C4-2B (cell line): ENCODE results near the gene OR6C74.

ENCODE experiments used
- H3K27ac ChIP-seq: fragments of 450-650 bp; 2 replicates; pipeline ENCODE4 v1.5.1; 2017
- CTCF ChIP-seq: fragments of 450-650 bp; conservative IDR thresholded peaks from 2 replicates; pipeline ENCODE4 v1.5.1; 2017; ENCODE audit warnings: mild to moderate bottlenecking
- ZFX ChIP-seq: fragments of 450-650 bp; IDR thresholded peaks from 2 replicates; pipeline ENCODE4 v1.6.1; 2017

OR6C74 gene

GRCh38 chr12:55244309-55244708, at the start of gene OR6C74:
Gene OR6C74 (plus strand): TSS chr12:55244609. CDS start chr12:55247288, 2,679 bp downstream.
- no peak within 1 kb of the TSS for H3K27ac ChIP-seq
- TF ChIP-seq CTCF (no peak), ZFX (no peak)

GRCh38 chr12:55220725-55221124, 23.7 kb upstream of the OR6C74 start, which contains the start of gene OR10A7:
Gene OR10A7 (plus strand): TSS chr12:55221025. CDS start chr12:55221025, 0 bp downstream.
- no peak for TF ChIP-seq CTCF
- no peak for TF ChIP-seq ZFX

GRCh38 chr12:55226523-55226922, 17.9 kb upstream of the OR6C74 start:
- TF ChIP-seq CTCF: no peak
- no peak overlapping the region for H3K27ac ChIP-seq

More at GRCh38 chr12:55220725-55221124, 23.7 kb upstream of the OR6C74 start, which contains the start of gene OR10A7:
- H3K27ac ChIP-seq: no peak within 1 kb of the TSS

GRCh38 chr12:55227643-55228042, 16.8 kb upstream of the OR6C74 start:
- TF ChIP-seq CTCF: no peak
- no peak for TF ChIP-seq ZFX
- H3K27ac ChIP-seq: no peak overlapping the region

- TF ChIP-seq ZFX (no peak), CTCF (no peak)
- H3K27ac ChIP-seq: no peak overlapping the region
These were observed 1.8 kb downstream of the OR6C74 start for GRCh38 chr12:55246159-55246558.

- TF ChIP-seq ZFX: no peak
- TF ChIP-seq CTCF: no peak
- no peak overlapping the region for H3K27ac ChIP-seq
These were observed 6.5 kb downstream of the OR6C74 start for GRCh38 chr12:55250944-55251343.

GRCh38 chr12:55253281-55253680, 8.9 kb downstream of the OR6C74 start:
- TF ChIP-seq ZFX: no peak
- no peak for TF ChIP-seq CTCF
- H3K27ac ChIP-seq: no peak overlapping the region
